IPS DF 6.9 (cell line): ENCODE data around the gene FAM107B.

Source experiments
- DNase-seq: peaks from one replicate; pipeline ENCODE4 v3.0.0-alpha.2; 2013; ENCODE audit warnings: low read depth, low spot score
- H3K27ac ChIP-seq: one replicate; pipeline ENCODE4 v1.5.1; 2013; ENCODE audit warnings: low read length, control low read depth
- H3K27me3 ChIP-seq: 2 replicates; pipeline ENCODE4 v1.6.1; 2013; ENCODE audit warnings: mild to moderate bottlenecking, low read length; ENCODE audit not compliant: control insufficient read depth, insufficient read depth
- H3K36me3 ChIP-seq: 2 replicates; pipeline ENCODE4 v1.6.1; 2013; ENCODE audit warnings: low read length; ENCODE audit not compliant: control insufficient read depth, insufficient read depth
- H3K4me1 ChIP-seq: 2 replicates; pipeline ENCODE4 v1.6.1; 2013; ENCODE audit warnings: low read length; ENCODE audit not compliant: control insufficient read depth, insufficient read depth
- H3K4me3 ChIP-seq: 2 replicates; pipeline ENCODE4 v1.5.1; 2013; ENCODE audit warnings: mild to moderate bottlenecking, low read length
- H3K9me3 ChIP-seq: 2 replicates; pipeline ENCODE4 v1.6.1; 2013; ENCODE audit warnings: low read length, inconsistent platforms; ENCODE audit not compliant: control insufficient read depth, insufficient read depth
- WGBS: extraction: QIAGEN DNeasy Blood & Tissue Kit; methylation state at CpG from one replicate; pipeline ENCODE4 v1.1.7; 2013; ENCODE audit warnings: mixed read lengths, missing lambda C conversion rate; ENCODE audit not compliant: insufficient read length, insufficient coverage; 5-methylcytosine and 5-hydroxymethylcytosine counted together

FAM107B gene

GRCh38 chr10:14507176-14507575 is 267.5 kb downstream of the FAM107B start:
- WGBS = no CpG with 5 or more reads among the region's 6 CpGs
- H3K4me1 ChIP-seq = peaks cover 2% of the 10 kb centered on the region; the same call in 1 of the 2 replicates
- no peaks in the 10 kb centered on the region for H3K9me3 ChIP-seq
- no peaks in the 10 kb centered on the region for H3K36me3 ChIP-seq
- no peaks in the 10 kb centered on the region for H3K27me3 ChIP-seq
- no peak overlapping the region for H3K27ac ChIP-seq
- no peak overlapping the region for H3K4me3 ChIP-seq
- no peak for DNase-seq

GRCh38 chr10:14502431-14502830 is 272.3 kb downstream of the FAM107B start:
- DNase-seq = no peak
- no peaks in the 10 kb centered on the region for H3K9me3 ChIP-seq
- H3K4me1 ChIP-seq = peaks cover 2% of the 10 kb centered on the region; the same call in 1 of the 2 replicates
- no peak overlapping the region for H3K27ac ChIP-seq
- H3K36me3 ChIP-seq = no peaks in the 10 kb centered on the region
- H3K4me3 ChIP-seq = no peak overlapping the region
- no CpG with 5 or more reads among the region's 3 CpGs for WGBS
- no peaks in the 10 kb centered on the region for H3K27me3 ChIP-seq

- no peak overlapping the region for H3K27ac ChIP-seq
- H3K27me3 ChIP-seq = no peaks in the 10 kb centered on the region
- no peaks in the 10 kb centered on the region for H3K9me3 ChIP-seq
- WGBS = no CpG with 5 or more reads among the region's 9 CpGs
- H3K4me3 ChIP-seq = no peak overlapping the region
- no peaks in the 10 kb centered on the region for H3K36me3 ChIP-seq
- DNase-seq = no peak
- H3K4me1 ChIP-seq = peaks cover 2% of the 10 kb centered on the region; the same call in 1 of the 2 replicates
Observed at GRCh38 chr10:14500172-14500765, 274.4 kb downstream of the FAM107B start.

- Histone ChIP-seq H3K9me3 (no peaks in the 10 kb centered on the region), H3K27ac (no peak overlapping the region), H3K4me1 (peaks cover 2% of the 10 kb centered on the region; the same call in 1 of the 2 replicates), H3K36me3 (no peaks in the 10 kb centered on the region), H3K4me3 (no peak overlapping the region), H3K27me3 (no peaks in the 10 kb centered on the region)
- no CpG with 5 or more reads among the region's 5 CpGs for WGBS
- DNase-seq = no peak
Observed at GRCh38 chr10:14499601-14499904, 275.1 kb downstream of the FAM107B start.

GRCh38 chr10:14498326-14498725 is 276.4 kb downstream of the FAM107B start:
- Histone ChIP-seq H3K36me3 (no peaks in the 10 kb centered on the region), H3K4me1 (peaks cover 2% of the 10 kb centered on the region; the same call in 1 of the 2 replicates), H3K9me3 (no peaks in the 10 kb centered on the region), H3K4me3 (no peak overlapping the region), H3K27me3 (no peaks in the 10 kb centered on the region), H3K27ac (no peak overlapping the region)
- no CpG with 5 or more reads among the region's 7 CpGs for WGBS
- DNase-seq = no peak

GRCh38 chr10:14491811-14492210 is 282.9 kb downstream of the FAM107B start:
- no peak overlapping the region for H3K4me3 ChIP-seq
- no peak for DNase-seq
- H3K27ac ChIP-seq = no peak overlapping the region
- H3K27me3 ChIP-seq = no peaks in the 10 kb centered on the region
- no CpG with 5 or more reads among the region's 5 CpGs for WGBS
- H3K9me3 ChIP-seq = no peaks in the 10 kb centered on the region
- H3K4me1 ChIP-seq = no peaks in the 10 kb centered on the region
- no peaks in the 10 kb centered on the region for H3K36me3 ChIP-seq

DNA sequence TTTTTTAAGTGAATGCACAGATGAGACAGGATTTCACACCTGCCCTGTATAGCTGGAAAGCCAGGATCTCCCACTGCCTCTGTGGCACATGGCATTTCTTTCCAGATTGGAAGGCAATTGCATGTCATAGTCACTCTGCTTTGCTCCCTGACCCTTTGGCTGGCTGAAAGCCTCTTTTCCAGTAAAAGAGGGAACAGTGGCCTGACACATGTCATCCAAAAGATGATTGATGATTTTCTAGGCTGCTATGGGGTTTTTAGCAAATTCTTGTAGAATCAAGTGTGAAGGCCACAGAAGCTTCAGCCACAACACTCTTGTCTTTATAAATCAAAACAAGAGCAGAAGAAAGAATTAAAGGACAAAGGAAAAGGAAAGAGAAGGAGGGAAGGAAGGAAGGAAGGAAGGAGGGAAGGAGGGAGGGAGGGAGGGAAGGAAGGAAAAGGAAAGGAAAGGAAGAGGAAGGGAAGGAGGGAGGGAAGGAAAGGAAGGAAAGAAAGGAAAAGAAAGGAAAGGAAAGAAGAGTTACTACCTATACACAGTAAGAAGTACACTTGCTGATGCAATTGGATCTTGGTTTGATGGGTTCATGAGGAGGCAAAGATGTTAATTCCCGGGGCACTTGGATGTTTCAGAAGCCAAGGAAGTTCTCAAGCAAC is 285.0 kb downstream of the FAM107B start:
- DNase-seq = no peak
- no peak overlapping the region for H3K27ac ChIP-seq
- no peaks in the 10 kb centered on the region for H3K9me3 ChIP-seq
- no peak overlapping the region for H3K4me3 ChIP-seq
- no CpG with 5 or more reads among the region's 1 CpG for WGBS
- no peaks in the 10 kb centered on the region for H3K36me3 ChIP-seq
- no peaks in the 10 kb centered on the region for H3K27me3 ChIP-seq
- no peaks in the 10 kb centered on the region for H3K4me1 ChIP-seq

- H3K36me3 ChIP-seq = no peaks in the 10 kb centered on the region
- H3K4me1 ChIP-seq = no peaks in the 10 kb centered on the region
- H3K27me3 ChIP-seq = no peaks in the 10 kb centered on the region
- DNase-seq = no peak
- no peak overlapping the region for H3K27ac ChIP-seq
- no peak overlapping the region for H3K4me3 ChIP-seq
- H3K9me3 ChIP-seq = no peaks in the 10 kb centered on the region
- no CpG with 5 or more reads among the region's 6 CpGs for WGBS
Observed at GRCh38 chr10:14487488-14487883, 287.2 kb downstream of the FAM107B start.

- Histone ChIP-seq H3K36me3 (no peaks in the 10 kb centered on the region), H3K27ac (no peak overlapping the region), H3K27me3 (no peaks in the 10 kb centered on the region), H3K9me3 (no peaks in the 10 kb centered on the region), H3K4me1 (no peaks in the 10 kb centered on the region), H3K4me3 (no peak overlapping the region)
- DNase-seq = no peak
- 100% methylated on average over 4 of the region's 13 CpGs for WGBS
Observed at GRCh38 chr10:14486777-14487487, 287.8 kb downstream of the FAM107B start.

DNA sequence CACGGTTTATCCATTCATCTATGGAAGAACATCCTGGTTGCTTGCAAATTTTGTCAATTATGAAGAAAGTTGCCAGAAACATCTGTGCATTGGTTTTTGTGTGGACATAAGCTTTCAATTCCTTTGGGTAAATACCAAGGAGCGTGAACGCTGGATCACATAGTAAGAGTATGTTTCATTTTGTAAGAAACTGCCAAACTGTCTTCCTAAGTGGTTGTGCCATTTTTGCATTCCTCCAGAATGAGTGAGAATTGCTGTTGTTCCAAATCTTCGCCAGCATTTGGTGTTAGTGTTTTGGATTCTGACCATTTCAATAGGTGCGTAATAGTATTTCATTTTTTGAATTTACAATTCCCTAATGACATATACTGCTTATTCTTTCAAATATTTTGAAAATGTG is 288.7 kb downstream of the FAM107B start:
- H3K4me3 ChIP-seq = no peak overlapping the region
- H3K27me3 ChIP-seq = no peaks in the 10 kb centered on the region
- no peak overlapping the region for H3K27ac ChIP-seq
- WGBS = no CpG with 5 or more reads among the region's 5 CpGs
- no peaks in the 10 kb centered on the region for H3K9me3 ChIP-seq
- no peaks in the 10 kb centered on the region for H3K36me3 ChIP-seq
- no peak for DNase-seq
- H3K4me1 ChIP-seq = no peaks in the 10 kb centered on the region
